Stomach (tissue), 4 donors: ENCODE data around the gene SWAP70.

Experiments used
- EP300 ChIP-seq: sonication (generic); formaldehyde crosslinking; IDR thresholded peaks from one replicate; pipeline ENCODE4 v1.6.1; 2017; ENCODE audit warnings: antibody characterized with exemption
- POLR2A ChIP-seq, 4 donors: fragments of 450-650 bp; IDR thresholded peaks; one replicate each; pipeline ENCODE4 v1.6.1; 2016; ENCODE audit warnings: antibody characterized with exemption in 4 of 4, control low read depth in 2 of 4, mild to moderate bottlenecking in 1 of 4, moderate library complexity in 1 of 4
- POLR2AphosphoS5 ChIP-seq, 3 donors: sonication (generic); formaldehyde crosslinking; IDR thresholded peaks; one replicate each; pipeline ENCODE4 v1.6.1; 2016; ENCODE audit warnings: antibody characterized with exemption in 3 of 3
- TF ChIP-seq, protein P1 (sequence below), 7 experiments: fragments of 450-650 bp in 4 of 7; fragments of 200-600 bp in 3 of 7; sonication (generic) in 3 of 7; IDR thresholded peaks; one replicate each; pipeline ENCODE4 v1.5.1; 2016 to 2019; ENCODE audit warnings: antibody characterized with exemption in 7 of 7, control low read depth in 2 of 7, mild to moderate bottlenecking in 1 of 7

DNA sequence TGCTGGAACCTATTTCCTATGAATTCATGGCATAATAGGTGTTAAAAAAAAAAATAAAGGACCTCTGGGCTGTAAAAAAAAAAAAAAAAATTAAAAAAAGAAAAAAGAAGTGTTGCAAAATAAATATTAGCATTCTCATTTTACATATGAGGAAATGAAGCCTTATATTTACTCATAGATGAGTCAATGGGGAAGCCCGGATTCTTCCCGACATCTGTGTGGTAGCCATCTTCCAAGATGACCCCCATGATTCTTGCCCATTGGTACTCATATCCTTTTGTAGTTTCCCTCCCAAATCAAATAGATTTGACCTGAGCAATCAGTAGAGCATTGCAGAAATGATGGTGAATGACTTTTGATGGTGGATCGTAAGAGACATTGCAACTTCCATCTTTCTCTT is 3.0 kb upstream of the SWAP70 start:
- TF ChIP-seq, protein P1, sequence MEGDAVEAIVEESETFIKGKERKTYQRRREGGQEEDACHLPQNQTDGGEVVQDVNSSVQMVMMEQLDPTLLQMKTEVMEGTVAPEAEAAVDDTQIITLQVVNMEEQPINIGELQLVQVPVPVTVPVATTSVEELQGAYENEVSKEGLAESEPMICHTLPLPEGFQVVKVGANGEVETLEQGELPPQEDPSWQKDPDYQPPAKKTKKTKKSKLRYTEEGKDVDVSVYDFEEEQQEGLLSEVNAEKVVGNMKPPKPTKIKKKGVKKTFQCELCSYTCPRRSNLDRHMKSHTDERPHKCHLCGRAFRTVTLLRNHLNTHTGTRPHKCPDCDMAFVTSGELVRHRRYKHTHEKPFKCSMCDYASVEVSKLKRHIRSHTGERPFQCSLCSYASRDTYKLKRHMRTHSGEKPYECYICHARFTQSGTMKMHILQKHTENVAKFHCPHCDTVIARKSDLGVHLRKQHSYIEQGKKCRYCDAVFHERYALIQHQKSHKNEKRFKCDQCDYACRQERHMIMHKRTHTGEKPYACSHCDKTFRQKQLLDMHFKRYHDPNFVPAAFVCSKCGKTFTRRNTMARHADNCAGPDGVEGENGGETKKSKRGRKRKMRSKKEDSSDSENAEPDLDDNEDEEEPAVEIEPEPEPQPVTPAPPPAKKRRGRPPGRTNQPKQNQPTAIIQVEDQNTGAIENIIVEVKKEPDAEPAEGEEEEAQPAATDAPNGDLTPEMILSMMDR (IDR thresholded peaks at IDR 0.05): no peak
- TF ChIP-seq EP300: no peak
- no peak for TF ChIP-seq POLR2A (IDR thresholded peaks at IDR 0.05)
- TF ChIP-seq POLR2AphosphoS5 (IDR thresholded peaks at IDR 0.05): no peak
